NCI-H2107 treated with DMSO at 0.1 percent for 48 hours (cell line): ENCODE results near the gene GALNT9.

Experiments
- DNase-seq: peaks from one replicate; lab custom pipeline; 2025; ENCODE audit not compliant: unreplicated experiment; lab: John Stamatoyannopoulos, UW

The GALNT9 gene

GRCh38 chr12:132218527-132218875 is 110.9 kb downstream of the GALNT9 start:
- no peak for DNase-seq

DNA sequence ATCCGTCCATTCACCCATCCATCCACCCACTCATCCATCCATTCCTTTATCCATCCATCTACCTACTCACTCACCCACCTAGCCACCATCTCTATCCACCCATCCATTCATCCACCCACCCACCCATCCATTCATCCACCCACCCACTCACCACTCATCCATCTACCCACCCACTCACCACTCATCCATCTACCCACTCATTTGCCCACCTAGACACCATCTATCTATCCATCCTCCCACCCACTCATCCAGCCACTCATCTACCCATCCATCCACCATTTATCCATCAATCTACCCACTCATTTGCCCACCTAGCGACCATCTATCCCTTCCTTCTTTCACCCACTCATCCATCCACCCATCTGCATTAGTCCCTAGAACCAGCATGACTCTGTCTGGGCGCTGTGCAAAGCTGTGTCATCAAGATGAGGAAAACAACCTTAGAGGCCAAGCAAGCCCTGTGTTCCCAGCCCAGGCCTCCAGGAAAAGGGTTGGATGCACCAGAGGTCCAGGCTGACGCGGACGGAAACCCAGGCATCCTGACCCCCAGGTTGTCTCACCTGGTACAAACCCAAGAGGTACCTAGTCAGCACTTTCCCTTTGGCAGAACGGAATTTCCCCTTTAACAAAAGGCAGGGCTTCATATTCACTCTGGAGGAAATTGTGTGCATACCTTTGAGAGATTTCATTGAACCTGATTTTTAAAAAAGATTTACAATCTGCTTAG is 111.4 kb downstream of the GALNT9 start:
- no peak for DNase-seq

DNA sequence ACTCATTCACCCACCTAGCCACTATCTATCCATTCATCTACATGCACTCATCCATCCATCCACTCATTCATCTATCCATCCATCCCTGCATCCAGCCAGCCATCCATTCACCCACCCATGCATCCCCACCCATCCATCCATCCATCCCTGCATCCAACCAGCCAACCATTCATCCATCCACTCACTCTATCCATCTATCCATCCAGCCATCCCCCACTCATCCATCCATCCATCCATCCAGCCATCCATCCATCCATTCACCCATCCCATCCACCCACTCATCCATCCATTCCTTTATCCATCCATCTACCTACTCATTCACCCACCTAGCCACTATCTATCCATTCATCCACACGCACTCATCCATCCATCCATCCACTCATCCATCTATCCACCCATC is 112.0 kb downstream of the GALNT9 start:
- DNase-seq = no peak

GRCh38 chr12:132216354-132216987 is 112.9 kb downstream of the GALNT9 start:
- no peak for DNase-seq

DNA sequence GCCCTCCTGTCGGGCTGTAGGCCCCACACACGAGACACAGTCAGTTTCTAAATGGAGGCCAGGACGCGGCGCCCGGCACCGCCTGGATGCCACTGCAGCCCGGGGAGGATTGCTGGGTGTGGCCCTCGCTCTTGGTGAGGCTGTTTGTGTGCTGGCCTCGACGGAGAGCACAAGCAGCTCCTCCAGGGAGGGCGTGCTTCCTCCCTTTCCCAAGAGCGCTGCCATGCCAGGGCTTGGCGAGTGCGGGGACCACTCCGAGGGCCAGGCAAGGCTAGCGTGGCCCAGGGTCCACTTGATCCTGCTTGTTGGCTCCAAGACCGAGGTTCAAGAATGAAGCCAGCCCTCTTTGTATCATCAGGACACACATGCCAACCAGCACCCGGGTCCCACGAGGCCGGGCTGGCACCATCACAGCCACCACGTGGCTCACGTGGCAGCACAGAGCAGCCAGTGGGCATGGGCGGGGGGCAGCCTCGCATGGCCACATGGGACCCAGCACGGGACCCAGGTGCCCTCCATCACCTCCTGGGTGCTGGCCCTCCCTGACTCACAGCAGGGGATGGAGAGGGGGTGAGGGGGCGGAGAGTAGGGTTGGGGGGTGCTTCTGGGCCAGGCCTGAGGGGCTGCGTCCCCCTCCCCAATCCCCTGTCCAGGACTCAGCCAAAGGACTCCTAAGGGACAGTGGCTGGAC is 113.9 kb downstream of the GALNT9 start:
- DNase-seq = no peak

DNA sequence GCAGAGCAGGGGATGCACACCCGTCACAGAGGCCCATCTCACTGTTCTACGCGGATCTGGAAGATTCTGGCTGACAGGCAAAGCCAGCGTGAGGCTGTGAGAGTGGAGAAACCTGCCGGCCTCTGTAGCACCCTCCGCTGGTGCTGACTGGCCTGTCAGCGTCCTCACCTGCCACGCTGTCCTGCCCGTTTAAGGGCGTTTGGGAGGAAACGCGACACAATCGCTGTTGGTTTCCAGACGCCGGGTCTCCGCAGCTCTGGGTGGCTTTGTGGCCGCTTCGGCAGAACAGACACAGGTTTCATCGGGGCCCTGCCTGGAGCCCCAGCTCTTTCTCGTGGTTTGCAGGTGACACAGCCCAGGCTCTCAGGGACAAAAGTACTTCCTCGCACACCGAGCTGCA is 114.5 kb downstream of the GALNT9 start:
- DNase-seq = no peak

GRCh38 chr12:132214161-132214476 is 115.3 kb downstream of the GALNT9 start:
- no peak for DNase-seq

DNA sequence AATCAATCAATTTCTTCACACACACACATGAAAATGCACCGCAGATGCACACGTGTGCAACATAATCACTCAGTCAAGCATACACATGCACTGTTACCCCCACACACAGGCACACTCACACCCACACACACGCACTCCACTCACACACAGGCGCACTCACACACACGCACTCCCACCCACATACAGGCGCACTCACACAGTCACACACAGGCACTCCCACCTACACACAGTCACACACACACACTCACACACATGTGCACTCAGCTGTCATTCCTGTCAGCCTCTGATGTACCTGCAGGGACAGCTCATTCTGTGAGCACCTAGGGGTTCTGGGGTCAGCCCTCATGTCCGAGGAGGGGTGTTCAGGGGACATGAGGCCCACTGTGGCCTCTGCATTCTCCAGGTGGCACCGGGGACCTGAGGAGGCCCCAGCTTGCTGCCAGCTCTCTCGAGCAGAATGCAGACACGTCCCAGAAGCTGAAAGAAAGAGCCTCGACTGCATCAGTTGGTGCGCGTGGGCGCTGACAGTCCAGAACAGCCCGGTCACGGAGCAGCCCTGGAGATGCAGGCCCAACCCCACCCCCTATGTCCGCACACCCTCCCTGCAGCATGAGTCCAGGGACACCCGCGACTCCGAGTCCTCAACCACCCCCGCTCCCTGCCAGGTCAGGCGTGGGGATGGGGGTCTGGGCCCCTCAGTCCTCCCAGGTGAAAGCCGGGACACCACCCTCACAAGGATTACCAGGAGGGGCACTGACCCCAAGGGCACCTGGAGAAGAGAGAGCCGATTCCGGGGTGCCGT is 115.8 kb downstream of the GALNT9 start:
- DNase-seq = no peak

DNA sequence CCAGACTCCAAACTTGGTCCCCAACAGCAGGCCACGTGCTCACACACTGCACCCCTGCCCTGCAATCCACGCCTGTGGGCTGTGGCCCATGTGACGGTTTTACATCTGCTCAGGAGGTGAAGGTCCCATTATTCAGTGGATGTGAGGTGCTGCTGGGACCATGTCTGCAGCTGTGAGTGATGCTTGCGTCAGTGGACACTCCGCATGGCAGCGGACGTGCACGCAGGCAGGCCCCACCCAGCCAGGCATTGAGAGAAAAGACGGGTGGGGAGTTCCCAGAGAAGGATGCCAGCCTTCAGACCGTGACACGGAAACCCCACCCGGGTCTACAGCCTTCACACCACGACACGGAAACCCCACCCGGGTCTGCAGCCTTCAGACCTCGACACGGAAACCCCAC is 117.6 kb downstream of the GALNT9 start:
- DNase-seq = no peak

- DNase-seq = no peak
Measured at GRCh38 chr12:132211326-132211725, 118.1 kb downstream of the GALNT9 start.

DNA sequence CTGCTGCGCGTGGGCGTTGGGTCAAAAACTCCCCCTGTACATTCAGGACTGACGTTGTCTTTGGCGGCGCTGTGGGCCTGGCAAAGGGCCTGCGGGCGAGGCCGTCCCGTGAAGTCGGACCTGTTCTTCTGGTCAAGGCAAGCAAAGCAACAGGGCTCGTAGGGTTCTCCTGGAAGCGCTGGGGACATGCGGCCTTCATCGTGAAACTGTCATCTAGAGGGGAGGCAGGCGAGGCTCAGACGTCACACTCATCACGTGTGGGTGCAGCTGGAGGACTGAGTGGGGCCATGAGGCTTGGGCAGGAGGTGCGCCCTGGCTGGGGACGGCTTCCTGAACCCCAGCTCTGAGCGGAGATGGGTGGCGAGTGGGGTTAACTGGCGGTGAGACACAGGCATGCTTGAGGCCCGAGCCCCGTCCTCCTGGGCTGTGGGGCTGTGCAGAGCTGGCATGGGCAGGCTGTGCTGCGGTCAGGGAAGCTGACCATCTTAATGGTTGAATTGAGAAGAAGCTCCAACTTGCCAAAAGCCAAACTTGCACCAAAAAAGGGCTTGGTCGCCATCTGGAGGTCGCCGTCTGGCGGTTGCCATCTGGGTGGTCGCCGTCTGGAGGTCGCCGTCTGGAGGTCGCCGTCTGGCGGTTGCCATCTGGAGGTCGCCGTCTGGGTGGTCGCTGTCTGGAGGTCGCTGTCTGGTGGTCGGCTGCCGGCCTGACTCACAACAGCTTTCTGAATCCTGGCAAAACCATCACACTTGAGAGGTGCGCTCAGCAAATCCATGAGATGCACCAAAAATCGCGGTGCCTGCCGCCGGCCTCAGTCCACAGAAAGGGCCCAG is 119.0 kb downstream of the GALNT9 start:
- no peak for DNase-seq

DNA sequence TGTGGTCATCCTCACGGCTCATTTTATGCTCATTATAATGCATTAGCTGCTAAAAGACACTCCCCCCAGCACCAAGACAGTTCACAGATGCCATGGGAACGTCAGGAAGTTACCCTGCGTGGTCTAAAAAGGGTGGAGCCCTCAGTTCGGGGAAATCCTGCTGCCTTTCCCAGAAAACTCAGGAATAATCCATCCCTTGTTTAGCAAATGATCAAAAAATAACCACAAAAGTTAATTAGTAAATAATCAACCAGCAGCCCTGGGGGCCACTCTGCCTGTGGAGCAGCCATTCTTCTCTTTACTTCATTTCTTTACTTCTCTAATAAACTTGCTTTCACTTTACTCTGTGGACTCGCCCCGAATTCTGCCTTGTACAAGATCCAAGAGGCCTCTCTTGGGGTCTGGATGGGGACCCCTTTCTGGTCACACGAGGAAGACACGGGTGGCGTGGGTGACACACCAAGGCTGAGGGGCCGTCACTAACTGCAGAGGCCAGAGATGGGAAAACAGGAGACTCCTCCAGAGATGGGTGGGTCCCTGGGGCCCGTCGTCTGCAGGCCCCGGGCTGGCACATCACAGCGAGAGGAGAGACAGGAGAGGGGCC is 119.7 kb downstream of the GALNT9 start:
- DNase-seq = no peak

- DNase-seq = no peak
Measured at GRCh38 chr12:132208153-132208823, 121.1 kb downstream of the GALNT9 start.

- DNase-seq = no peak
Measured at GRCh38 chr12:132207083-132207775, 122.2 kb downstream of the GALNT9 start.

DNA sequence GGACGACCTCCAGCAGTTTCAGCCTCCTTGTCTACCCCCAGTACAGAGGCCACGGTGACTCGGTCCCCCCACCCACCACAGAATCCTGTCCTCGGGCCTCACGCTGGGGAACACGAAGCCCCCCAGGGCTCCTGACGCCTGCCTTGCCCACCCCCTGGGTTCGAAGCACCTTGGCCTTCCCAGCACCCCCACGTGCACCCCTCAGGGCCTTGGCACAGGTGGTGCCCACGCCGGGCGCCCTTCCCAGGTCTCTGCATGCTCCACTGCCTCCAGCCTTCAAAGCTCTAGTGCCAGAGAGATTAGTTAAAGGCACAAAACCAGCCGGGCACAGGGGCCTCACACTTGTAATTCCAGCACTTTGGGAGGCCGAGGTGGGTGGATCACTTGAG is 123.3 kb downstream of the GALNT9 start:
- no peak for DNase-seq

DNA sequence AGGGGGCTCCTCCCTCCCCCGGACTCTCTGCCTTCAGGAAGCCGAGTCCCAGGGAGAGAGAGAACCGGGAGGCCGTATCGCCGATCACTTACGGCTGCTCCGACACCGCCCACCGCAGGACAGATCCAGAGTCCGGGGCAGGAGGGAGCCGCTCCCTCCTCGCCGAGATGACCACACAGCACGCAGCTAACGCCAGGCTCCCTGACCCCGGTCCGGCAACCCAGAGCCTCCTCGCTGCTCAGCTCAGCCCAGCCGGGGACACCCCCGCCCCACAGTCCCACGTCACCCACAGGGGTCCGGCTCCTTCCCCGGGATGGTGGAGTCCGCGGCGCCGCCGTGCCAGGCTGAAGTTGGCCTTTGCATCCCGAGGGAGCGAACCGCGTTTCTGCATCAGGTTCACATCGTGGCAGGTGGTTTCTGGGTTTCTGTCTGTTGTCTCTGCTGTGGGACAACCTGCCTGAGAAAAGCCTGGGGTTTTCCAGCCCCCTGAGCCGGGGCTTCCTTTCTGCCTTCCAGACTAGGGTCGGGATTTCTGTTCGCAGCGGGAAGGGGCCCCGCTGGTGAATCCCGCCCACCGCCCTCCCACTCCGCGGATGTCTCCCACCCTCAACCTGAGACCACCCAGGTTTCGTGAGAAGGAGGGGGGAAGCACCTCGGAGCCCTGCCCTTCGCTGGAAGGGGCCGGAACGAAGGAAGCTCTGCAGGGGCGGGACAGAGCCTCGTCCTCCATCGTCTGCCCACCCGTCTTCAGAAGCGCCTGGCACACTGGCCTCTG is 123.9 kb downstream of the GALNT9 start:
- no peak for DNase-seq

GRCh38 chr12:132204793-132205270 is 124.6 kb downstream of the GALNT9 start:
- DNase-seq = no peak

- no peak for DNase-seq
Measured at GRCh38 chr12:132204063-132204792, 125.2 kb downstream of the GALNT9 start.
